DMS153 treated with DMSO at 0.1 percent for 48 hours (cell line): ENCODE measurements around the gene DNAJC4.

Experiments used
- DNase-seq: peaks from one replicate; lab custom pipeline; 2025; ENCODE audit not compliant: unreplicated experiment; lab: John Stamatoyannopoulos, UW

DNAJC4 gene

DNA sequence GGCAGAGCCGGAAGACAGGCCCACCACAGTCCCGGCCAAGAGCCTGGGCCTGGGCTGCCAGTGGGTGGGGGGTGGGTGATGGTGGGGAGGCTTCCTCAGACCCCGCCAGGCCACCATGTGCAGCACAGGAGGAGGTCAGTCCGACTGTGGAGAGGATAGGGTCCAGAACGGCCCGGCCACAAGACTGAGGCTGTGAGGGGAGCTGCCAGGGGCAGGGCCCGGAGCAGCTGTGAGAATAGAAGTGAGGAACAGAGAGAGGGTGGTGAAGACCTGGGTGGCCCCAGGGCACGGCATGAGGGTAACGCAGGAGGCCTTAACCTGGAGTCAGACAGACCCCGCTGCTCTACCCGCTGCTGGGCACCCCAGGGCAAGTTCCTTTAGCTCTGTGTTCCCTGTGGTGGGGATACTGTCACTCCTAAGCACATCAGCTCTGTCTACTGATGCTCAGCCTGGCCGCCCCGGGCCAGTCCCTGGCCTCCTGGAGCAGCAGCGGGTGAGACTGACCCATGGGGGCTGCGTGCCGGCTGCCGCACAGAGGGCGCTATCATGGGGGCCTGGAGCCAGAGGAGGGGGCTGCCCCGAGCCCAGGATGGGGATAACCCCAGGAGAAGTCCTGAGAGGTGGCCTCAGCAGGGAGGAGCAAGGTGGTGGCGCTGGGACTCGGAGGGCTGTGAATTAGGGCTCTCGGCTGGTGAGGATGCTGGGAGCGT lies 22.1 kb upstream of the DNAJC4 start:
- DNase-seq = no peak

DNA sequence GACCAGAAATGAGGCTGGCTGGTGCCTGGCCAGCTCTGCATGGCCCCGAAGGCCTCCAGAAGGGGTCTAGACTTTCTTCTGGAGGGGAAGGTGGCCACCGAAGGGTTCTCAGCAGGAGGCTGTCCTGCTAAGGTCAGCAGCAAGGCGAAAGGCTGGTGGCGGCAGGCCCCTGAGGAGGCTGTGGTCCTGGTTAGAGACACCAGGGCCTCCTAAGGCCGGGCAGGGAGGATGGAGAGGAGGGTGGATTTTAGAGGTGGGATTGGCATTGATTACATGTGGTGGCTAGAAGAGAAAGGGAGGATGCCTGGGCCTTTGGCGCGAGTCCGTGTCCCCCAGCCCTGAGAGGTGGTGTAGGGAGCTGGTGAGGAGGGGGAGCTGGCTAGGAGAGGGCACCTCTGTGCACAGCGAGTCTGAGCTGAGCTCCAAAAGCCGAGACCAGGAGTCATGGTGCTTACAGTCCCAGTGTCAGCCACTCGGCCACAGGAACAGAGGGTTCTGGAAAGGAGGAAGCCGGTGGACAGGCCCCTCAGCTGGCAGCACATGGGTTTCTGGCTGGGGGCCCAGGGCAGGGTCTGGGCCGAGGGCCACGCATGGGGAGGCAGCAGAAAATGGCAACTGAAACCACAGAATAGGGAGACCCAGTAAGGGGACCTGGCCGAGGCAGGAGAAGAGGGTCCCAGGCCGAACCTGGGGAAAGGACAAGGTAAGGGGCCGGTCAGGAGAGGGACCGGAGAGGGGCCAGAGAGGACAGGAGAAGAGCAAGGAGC lies 21.4 kb upstream of the DNAJC4 start:
- DNase-seq = no peak

DNA sequence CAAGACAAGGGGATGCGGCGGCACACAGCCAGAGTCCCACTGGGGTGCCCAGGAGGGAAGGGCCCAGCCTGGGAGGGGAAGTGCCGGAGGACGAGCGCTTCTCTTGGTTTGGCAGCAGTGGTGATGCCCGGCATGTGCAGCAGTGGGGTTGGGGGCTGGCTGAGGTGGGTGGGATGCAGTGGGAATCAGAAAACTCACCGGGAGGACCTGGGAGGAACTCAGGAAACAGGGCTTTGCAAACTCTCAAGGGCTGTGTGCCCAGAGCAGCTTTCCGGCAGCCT lies 20.8 kb upstream of the DNAJC4 start:
- DNase-seq = no peak

DNA sequence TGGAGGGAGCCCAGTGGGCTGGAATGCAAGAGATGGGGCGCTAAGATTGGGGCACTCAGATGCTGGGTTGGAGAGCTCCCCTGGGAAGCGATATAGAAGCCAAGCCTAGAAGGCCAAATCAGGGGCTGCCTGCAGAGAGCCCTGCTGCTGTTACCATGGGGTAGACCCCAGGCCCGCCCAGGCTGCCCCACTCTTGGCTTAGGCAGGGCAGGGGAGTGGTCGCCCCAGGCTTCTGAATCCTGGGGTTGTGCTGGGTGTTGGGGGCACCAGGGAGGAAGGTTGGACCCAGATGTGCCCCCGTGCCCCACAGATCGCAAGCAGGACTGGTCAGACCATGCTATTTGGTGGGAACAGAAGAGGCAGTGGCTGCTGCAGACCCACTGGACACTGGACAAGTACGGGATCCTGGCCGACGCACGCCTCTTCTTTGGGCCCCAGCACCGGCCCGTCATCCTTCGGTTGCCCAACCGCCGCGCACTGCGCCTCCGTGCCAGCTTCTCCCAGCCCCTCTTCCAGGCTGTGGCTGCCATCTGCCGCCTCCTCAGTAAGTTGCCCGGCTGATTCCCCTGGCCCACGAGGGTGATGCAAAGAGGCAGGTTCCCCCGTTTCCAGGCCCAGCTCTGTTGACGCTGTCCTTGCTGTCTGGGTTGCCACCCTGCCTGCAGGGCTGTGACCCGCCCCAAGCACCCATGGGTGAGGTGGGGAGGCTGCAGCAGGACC lies 19.9 kb upstream of the DNAJC4 start:
- no peak for DNase-seq

DNA sequence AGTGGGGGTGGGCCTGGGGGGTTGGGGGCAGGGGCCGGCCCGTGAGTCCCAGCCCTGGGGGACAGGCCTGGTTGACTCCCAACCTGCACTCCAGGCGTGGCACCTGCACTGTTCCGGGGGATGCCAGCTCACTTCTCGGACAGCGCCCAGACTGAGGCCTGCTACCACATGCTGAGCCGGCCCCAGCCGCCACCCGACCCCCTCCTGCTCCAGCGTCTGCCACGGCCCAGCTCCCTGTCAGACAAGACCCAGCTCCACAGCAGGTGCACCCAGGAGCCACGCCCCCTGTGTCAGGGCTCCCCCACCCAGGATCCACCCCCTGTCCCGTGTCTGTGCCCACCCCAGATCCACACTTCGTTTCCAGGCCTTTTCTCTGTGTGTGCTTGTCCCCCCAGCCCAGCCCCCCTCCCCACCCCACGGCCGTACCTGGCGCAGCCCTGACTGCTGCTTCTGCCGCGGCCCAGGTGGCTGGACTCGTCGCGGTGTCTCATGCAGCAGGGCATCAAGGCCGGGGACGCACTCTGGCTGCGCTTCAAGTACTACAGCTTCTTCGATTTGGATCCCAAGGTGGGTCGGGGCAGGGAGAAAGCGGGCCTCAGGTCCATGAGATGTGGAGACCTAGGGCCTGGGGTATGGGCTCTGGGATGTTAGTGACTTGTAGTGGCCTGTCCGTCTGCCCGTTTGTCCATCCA lies 19.0 kb upstream of the DNAJC4 start:
- no peak for DNase-seq

DNA sequence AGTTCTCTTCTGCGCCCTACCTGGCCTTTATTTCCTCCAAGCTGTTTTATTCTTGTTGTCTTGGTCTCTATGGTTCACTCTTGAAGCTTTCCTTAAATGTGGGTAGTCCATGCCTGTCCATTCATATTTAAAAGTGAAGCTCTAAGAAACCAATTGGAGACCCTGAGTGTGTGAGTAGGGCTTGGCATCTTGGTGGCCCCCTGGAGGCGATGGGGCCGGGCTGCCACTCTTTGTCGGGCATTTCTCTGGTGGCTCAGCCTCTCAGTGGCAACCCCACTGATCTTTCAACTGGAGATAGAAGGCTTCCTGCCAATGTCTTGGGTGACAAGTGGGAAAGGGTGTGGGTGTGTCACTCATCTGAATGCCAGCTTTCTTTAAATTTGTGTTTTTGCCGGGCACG lies 13.5 kb upstream of the DNAJC4 start:
- no peak for DNase-seq

DNA sequence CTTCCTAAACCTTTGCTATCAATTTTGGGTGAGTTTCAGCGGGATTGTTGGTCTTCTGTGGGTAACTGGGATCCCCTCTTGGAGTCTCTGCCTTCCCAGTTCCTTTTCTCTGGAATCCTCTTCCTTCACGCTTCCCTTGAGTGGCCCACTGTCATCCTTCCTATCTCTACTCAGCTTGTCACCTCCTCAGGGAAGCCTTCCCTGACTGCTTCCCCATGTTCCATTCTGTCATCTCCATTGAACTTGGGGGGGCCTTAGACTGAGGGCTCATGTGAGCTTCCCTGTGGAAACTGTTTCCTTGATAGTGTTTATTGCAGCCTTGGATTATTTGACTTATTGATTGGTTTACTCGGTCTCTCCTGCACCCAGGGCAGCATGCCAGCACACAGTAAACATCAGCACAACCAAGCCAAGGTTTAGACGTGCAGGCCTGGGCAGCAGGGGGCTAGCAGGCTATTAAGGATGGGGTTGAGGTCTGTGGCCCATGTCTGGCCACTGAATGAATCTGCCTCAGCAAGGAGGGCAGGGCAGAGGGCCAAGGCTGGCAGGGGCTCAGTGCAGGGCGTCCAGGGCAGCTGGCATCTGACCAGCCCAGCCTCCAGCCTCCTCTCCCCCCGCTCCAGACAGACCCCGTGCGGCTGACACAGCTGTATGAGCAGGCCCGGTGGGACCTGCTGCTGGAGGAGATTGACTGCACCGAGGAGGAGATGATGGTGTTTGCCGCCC lies 11.6 kb upstream of the DNAJC4 start:
- no peak for DNase-seq

DNA sequence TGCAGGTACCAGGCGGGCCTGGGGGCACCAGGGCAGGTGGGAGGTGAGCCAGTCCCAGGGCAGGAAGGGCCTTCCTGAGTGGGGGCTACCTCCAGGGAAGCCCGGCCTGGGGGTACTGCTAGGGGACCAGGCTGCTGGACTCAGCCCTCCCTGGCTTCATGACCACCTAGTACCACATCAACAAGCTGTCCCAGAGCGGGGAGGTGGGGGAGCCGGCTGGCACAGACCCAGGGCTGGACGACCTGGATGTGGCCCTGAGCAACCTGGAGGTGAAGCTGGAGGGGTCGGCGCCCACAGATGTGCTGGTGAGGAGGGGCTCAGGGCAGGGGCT lies 11.0 kb upstream of the DNAJC4 start:
- DNase-seq = no peak

DNA sequence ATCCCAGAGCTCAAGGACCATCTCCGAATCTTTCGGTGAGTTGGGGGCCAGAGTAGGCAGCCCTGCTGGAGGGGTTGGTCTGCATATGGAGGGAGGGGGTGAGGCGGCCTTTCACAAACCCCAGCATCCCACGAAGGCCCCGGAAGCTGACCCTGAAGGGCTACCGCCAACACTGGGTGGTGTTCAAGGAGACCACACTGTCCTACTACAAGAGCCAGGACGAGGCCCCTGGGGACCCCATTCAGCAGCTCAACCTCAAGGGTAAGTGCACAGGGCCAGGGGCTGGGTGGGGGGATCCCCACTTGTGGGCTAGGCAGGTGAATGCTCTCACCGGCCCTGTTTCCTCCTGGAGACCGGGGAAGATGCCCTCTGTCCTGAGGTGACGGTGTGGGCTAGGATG lies 10.6 kb upstream of the DNAJC4 start:
- no peak for DNase-seq

DNA sequence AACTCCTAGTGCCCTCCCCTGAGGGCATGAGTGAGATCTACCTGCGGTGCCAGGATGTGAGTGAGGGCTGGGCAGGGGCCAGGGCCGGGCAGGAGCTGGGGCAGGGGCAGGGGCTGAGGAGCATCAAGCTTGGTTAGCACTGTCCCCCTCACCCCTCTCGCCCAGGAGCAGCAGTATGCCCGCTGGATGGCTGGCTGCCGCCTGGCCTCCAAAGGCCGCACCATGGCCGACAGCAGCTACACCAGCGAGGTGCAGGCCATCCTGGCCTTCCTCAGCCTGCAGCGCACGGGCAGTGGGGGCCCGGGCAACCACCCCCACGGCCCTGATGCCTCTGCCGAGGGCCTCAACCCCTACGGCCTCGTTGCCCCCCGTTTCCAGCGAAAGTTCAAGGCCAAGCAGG lies 10.1 kb upstream of the DNAJC4 start:
- DNase-seq = no peak

DNA sequence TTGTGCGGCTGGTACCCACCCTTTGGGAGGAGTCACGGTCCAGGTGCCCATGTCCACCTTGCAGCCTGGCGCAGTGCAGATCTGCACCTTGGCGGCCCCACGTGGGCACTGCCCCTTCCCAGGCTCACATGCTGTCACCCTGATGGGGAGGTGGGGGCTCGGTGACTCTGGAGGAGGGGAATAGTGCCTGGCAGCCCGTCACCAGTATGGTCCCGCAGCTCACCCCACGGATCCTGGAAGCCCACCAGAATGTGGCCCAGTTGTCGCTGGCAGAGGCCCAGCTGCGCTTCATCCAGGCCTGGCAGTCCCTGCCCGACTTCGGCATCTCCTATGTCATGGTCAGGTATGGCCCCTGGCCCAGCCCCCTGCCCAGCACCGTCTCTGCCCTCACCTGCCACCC lies 9.6 kb upstream of the DNAJC4 start:
- no peak for DNase-seq

DNA sequence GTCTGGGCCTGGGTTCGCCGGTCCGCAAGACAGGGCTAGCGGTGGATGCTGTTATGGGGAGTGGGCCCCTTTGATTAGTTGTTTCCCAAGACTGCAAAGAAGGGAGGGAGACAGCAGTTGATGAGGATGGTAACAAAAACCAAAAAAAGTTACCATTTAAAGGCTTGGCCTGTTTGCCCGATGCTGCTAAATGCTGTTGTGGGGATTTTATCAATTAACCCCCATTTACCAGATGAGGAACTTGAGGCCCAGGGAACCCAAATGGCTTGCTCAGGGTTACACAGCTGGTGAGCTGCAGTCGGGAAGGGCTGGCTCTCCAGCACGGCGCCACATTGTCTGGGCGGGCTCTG lies 7.7 kb upstream of the DNAJC4 start:
- peak; percentile 50 for DNase-seq

DNA sequence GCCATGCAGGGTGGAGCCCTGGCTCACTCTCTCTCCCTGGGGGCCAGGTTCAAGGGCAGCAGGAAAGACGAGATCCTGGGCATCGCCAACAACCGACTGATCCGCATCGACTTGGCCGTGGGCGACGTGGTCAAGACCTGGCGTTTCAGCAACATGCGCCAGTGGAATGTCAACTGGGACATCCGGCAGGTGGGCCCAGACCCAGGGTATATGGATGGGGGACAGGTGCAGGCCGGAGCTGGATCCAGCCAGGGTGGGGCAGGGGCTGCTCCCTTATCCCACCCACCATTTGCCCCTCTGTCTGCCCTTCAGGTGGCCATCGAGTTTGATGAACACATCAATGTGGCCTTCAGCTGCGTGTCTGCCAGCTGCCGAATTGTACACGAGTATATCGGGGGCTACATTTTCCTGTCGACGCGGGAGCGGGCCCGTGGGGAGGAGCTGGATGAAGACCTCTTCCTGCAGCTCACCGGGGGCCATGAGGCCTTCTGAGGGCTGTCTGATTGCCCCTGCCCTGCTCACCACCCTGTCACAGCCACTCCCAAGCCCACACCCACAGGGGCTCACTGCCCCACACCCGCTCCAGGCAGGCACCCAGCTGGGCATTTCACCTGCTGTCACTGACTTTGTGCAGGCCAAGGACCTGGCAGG lies 7.2 kb upstream of the DNAJC4 start:
- DNase-seq = no peak

DNA sequence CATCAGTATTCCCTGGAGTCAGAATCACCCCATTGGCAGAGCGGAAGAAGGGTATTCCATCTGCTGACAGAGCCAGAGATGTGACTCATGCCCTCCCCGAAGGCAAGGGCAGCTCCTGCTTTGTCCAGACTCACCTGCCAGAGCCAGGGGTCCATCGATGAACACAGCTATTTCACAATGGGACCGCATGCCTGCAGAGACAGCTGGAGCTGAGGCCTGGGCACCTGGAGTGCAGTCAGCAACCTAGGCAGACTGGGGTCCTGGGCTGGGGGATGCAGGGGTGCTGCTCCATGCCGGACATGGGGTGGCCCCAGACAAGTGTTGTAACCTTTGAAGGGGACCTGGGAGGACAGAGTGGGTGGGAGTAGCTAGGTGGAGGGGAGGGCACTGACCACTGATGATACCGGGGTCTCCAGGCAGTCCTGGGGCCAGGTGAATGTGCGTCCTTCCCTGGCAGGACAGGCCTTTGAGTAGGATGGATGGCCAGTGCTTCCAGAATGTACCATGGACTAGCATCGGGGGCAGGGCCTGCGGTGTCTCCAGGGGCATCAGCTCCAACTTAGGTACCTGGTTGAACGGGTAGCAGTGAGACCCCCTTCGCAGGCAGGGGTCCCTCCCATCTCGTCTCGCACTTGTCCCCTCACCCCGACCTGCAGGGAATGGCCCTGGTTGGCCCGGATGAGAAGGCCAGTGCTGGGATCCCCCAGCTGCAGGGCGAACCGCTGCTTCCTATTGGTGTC lies 6.0 kb upstream of the DNAJC4 start:
- DNase-seq = no peak

DNA sequence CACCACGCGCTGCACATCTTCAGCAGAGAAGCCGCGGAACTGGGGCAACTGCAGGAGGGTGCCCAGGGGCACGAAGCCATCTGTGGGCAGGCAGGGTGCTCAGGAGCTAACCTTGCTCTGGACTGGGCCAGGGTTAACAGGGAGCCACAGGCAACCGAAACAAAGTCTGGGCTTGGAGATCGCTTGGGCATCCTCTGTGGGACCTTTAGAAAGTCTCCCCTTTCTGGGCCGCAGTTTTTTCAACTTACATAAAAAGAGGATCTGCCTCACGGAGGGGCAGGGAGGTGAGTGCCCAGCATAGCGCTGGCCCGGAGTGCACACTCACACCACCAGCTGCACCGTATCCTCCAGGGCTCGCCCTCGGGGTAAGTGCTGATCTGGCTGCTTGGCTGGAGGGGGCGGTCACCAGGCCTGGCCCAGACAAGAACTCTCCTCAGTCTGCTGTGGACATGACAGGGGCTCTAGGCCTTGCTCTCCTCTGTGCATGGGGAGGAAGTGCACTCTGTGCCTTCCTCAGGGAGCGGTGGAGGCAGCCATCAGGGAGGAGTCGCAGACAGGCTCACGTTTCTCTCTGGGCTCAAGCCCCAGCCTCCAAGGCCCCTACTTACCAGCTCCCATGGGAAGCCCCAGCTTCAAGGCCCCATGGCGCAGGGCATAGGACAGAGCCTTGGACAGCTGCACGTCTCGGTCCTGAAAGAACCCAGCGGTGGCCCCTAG lies 5.3 kb upstream of the DNAJC4 start:
- DNase-seq = no peak

DNA sequence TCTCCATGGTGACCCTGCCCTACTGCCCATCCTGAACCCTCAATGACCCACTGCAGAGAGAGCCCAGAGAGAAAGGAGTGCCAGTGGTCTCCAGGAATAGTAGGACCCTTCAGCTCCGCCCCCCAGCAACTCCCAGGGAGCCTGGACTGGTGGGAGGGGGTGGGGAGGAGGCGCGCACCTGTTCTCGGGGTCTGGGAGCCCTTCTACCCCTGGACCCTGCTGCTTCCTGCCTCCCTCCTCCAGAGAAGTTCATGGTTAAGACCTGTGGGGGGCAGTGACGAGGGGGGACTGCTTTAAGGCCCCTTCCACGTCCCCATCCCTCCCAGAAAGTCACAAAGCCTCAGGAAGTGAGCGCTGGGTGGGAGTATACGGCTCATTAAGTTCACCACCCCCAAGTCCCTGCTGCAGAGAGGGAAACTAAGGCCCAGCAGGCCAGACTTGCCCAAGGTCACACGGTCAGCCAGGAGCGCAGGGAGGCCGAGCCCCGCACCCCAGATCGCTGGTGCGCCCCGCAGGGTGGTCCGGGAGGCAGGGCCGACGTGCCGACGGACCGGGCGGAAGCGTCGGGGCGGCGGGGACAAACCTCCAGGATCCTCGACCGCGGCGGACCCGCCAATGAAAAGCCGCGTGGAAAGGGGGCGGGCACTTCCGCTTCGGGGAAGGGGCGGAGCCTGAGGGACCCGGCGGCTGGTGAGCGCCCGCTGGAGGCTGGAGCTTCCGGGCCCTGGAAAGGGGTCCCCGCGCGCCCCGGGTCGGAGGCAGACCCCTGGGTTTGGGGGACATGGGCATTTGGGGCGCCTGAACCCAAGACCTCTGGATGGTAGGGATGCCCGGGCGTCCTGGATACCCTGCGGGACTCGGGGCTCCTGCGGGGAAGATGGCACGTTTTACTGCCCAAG lies 4.5 kb upstream of the DNAJC4 start, which contains the start of the genes NUDT22 and TRPT1:
TSS of gene NUDT22 (plus strand) at position 667 of the 899 bp plus-strand sequence. CDS start 379 bp downstream, outside the sequence.
TSS of gene TRPT1 (minus strand) at position 579 of the 899 bp plus-strand sequence. CDS start at position 253, 326 bp downstream.
- peak; percentile 79 for DNase-seq

DNA sequence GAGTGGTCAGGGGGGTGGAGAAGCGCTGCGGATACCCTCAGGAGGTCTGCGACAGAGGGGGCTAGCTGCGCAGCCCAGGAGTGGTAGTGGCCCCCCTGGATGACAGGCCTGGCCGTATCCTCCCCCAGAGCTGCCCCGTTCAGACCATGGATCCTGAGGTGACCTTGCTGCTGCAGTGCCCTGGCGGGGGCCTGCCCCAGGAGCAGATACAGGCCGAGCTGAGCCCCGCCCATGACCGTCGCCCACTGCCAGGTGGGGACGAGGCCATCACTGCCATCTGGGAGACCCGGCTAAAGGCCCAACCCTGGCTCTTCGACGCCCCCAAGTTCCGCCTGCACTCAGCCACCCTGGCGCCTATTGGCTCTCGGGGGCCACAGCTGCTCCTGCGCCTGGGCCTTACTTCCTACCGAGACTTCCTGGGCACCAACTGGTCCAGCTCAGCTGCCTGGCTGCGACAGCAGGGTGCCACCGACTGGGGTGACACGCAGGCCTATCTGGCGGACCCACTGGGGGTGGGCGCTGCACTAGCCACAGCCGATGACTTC lies 3.8 kb upstream of the DNAJC4 start:
- peak; percentile 24 for DNase-seq

DNA sequence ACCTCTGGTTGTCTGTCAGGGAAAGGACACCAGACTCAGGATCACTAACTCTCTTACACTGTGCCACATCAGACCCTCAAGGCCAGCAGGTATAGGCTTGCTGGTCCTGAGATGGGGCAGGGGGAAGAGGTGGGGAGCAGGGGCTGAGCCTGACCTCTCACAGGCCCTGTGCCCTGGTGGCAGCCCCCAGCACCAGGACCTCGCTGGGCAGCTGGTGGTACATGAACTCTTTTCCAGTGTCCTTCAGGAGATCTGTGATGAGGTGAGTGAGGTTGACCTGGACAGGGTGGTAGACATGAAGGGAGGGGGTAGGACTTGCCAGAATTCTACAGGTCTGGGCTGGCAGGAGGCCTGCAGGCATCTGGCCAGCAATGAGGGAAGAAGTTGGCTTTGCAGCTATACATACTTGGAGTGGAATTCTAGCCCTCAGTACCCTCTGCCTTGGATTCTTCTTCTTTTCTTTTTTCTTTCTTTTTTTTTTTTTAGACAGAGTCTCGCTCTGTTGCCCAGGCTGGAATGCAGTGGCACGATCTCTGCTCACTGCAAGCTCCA lies 2.9 kb upstream of the DNAJC4 start:
- DNase-seq = no peak
